Panc1 (cell line): ENCODE data around the gene GBP4. TPM values are rescaled to one million over a fixed set of nuclear protein-coding genes. Genes with fewer than 3 reads are reported as not detected.

ENCODE experiments used
- ATAC-seq: fragments of 200-7000 bp; cut with Tn5 transposase; 2 replicates; pipeline ENCODE4 v1.9.1; 2020; ENCODE audit warnings: mild to moderate bottlenecking, moderate library complexity
- BruUV-seq: library from RNA; stranded (reverse); fragments of 400-500 nt; replicated peaks from 2 replicates; lab custom pipeline; 2021; lab: Mats Ljungman, UMichigan
- CTCF ChIA-PET: fragments of 300-600 bp; sonication (Branson Sonifier 250); formaldehyde crosslinking; loops from one replicate; lab custom pipeline; 2022; ENCODE audit warnings: antibody characterized with exemption; lab: Charles Lee
- POLR2A ChIA-PET: fragments of 300-600 bp; sonication (Branson Sonifier 250); formaldehyde crosslinking; loops from one replicate; lab custom pipeline; 2022; ENCODE audit warnings: antibody characterized with exemption; lab: Charles Lee
- DNase-seq: peaks from one replicate; pipeline ENCODE4 v3.0.0-alpha.2; 2010; ENCODE audit warnings: low read depth, low spot score
- H3K27ac ChIP-seq: 2 replicates; pipeline ENCODE4 v1.5.1; 2011; ENCODE audit warnings: mild to moderate bottlenecking, low read length, inconsistent platforms
- H3K27me3 ChIP-seq: fragments of 200-500 bp; sonication (Bioruptor generic); 2 replicates; pipeline ENCODE4 v1.6.0; 2014; ENCODE audit warnings: low read length, inconsistent platforms; ENCODE audit not compliant: control insufficient read depth, insufficient read depth
- H3K36me3 ChIP-seq: fragments of 200-500 bp; sonication (Bioruptor generic); 2 replicates; pipeline ENCODE4 v1.5.1; 2014; ENCODE audit warnings: inconsistent platforms, mild to moderate bottlenecking, low read length, moderate library complexity; ENCODE audit not compliant: control insufficient read depth, insufficient read depth
- H3K4me1 ChIP-seq: 2 replicates; pipeline ENCODE4 v1.5.1; 2011; ENCODE audit warnings: inconsistent platforms, mild to moderate bottlenecking, low read length, moderate library complexity; ENCODE audit not compliant: control insufficient read depth, insufficient read depth
- H3K4me3 ChIP-seq, 2 experiments: 2 replicates each; pipeline ENCODE4 v1.5.1; 2011 to 2012; ENCODE audit warnings: low read depth in 2 of 2, low read length in 2 of 2, mild to moderate bottlenecking in 2 of 2, inconsistent platforms in 1 of 2, moderate library complexity in 1 of 2
- H3K9me3 ChIP-seq: fragments of 200-500 bp; sonication (Bioruptor generic); 2 replicates; pipeline ENCODE4 v1.5.1; 2014; ENCODE audit warnings: low read depth, mild to moderate bottlenecking, inconsistent platforms, low read length, moderate library complexity; ENCODE audit not compliant: control insufficient read depth, insufficient read depth
- CTCF ChIP-seq: fragments of 450-650 bp; IDR thresholded peaks from 2 replicates; pipeline ENCODE4 v1.5.1; 2017; ENCODE audit warnings: mild to moderate bottlenecking
- POLR2AphosphoS5 ChIP-seq: IDR thresholded peaks from 2 replicates; pipeline ENCODE4 v1.6.1; 2012; ENCODE audit warnings: mild to moderate bottlenecking, low read depth, low read length, moderate library complexity
- SIN3A ChIP-seq: IDR thresholded peaks from 2 replicates; pipeline ENCODE4 v1.6.1; 2012; ENCODE audit warnings: low read depth, mild to moderate bottlenecking, low read length, moderate library complexity, borderline replicate concordance; ENCODE audit not compliant: insufficient read depth
- TCF7L2 ChIP-seq: IDR thresholded peaks from 2 replicates; pipeline ENCODE4 v1.6.1; 2011; ENCODE audit warnings: mild to moderate bottlenecking, low read depth, low read length, inconsistent platforms
- in situ Hi-C: cut with HindIII; loops from 2 replicates; pipeline ENCODE4 v1.10.0; 2016; ENCODE audit warnings: low sequenced_read_pairs, low pct_unique_long_range_greater_than_20kb
- intact Hi-C: fragments of 100-400 bp; cut with micrococcal nuclease; formaldehyde crosslinking; loops from one replicate; pipeline ENCODE4 v1.10.0; 2022; ENCODE audit not compliant: unreplicated experiment
- total RNA-seq: library from RNA; stranded (reverse); gene quantifications from one replicate; pipeline ENCODE4 v1.2.1, GENCODE V29; 2021; ENCODE audit not compliant: unreplicated experiment
- TF ChIP-seq, protein P1 (sequence below), 2 experiments: IDR thresholded peaks; 2 replicates each; pipeline ENCODE4 v1.6.1; 2011 to 2012; ENCODE audit warnings: low read depth in 2 of 2, control low read depth in 1 of 2, low read length in 1 of 2, mild to moderate bottlenecking in 1 of 2, moderate library complexity in 1 of 2; ENCODE audit not compliant: insufficient read depth in 1 of 2

The GBP4 gene
- total RNA-seq, 1 experiment from 2014 or later, result 3.3 TPM

DNA sequence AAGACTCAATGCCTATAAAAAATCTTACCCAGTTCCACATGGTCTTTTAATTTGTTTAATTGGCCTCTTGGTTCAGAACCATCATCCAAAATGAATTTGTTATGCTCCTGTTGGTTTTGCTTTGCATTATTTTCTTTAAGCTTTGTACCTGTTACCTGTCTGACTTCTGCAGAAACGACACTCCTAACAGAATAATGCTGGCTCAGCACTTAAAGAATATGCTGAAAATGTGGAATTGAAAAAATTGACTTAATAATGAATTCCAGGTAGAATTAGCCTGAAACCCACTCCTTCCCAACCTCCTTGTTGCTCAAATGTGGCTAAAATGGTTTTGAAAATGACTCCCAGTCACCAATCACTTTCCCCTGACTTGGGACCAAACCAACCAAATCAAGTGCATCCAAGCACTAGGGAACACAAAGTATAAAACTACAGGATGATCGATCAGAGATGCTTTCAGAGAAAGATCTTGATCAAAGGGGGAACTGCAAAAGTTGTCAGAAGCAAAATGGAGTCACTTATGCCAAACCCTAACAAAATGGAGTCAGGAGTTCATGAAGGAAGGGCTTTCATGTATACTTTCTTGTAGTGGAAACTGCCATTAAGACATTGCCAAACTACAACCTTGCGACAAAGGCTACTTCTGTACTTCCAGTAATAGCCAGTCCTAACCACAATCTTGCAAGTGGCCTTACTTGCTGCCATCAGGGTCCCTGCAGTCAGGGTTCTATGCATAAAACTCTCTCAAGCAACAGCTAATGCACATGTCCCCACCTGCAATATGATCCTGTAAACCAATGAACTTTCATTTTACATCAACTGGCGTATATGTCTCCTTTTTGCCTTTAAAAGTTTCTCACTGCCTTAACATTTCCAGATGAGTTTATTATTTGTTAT is 28.3 kb downstream of the GBP4 start:
- ChIA-PET CTCF (no interaction called here), POLR2A (no interaction called here)
- no peak overlapping the region for H3K27ac ChIP-seq
- TF ChIP-seq SIN3A (no peak), CTCF (no peak), POLR2AphosphoS5 (no peak), TCF7L2 (no peak)
- TF ChIP-seq, protein P1, sequence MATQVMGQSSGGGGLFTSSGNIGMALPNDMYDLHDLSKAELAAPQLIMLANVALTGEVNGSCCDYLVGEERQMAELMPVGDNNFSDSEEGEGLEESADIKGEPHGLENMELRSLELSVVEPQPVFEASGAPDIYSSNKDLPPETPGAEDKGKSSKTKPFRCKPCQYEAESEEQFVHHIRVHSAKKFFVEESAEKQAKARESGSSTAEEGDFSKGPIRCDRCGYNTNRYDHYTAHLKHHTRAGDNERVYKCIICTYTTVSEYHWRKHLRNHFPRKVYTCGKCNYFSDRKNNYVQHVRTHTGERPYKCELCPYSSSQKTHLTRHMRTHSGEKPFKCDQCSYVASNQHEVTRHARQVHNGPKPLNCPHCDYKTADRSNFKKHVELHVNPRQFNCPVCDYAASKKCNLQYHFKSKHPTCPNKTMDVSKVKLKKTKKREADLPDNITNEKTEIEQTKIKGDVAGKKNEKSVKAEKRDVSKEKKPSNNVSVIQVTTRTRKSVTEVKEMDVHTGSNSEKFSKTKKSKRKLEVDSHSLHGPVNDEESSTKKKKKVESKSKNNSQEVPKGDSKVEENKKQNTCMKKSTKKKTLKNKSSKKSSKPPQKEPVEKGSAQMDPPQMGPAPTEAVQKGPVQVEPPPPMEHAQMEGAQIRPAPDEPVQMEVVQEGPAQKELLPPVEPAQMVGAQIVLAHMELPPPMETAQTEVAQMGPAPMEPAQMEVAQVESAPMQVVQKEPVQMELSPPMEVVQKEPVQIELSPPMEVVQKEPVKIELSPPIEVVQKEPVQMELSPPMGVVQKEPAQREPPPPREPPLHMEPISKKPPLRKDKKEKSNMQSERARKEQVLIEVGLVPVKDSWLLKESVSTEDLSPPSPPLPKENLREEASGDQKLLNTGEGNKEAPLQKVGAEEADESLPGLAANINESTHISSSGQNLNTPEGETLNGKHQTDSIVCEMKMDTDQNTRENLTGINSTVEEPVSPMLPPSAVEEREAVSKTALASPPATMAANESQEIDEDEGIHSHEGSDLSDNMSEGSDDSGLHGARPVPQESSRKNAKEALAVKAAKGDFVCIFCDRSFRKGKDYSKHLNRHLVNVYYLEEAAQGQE (IDR thresholded peaks at IDR 0.05; ENCODE audit: insufficient read depth in 1 of 2, low read depth in 2 of 2, low read length in 1 of 2), result no peak
- no peaks in the 10 kb centered on the region for H3K9me3 ChIP-seq
- H3K36me3 ChIP-seq, result no peaks in the 10 kb centered on the region
- no peak overlapping the region for H3K4me3 ChIP-seq
- no peaks in the 10 kb centered on the region for H3K27me3 ChIP-seq
- in situ Hi-C loops, result no loop called here
- BruUV-seq, result no TSS peak
- H3K4me1 ChIP-seq, result no peaks in the 10 kb centered on the region
- intact Hi-C loops, result no loop called here
- ATAC-seq, result no peak
- DNase-seq, result no peak

DNA sequence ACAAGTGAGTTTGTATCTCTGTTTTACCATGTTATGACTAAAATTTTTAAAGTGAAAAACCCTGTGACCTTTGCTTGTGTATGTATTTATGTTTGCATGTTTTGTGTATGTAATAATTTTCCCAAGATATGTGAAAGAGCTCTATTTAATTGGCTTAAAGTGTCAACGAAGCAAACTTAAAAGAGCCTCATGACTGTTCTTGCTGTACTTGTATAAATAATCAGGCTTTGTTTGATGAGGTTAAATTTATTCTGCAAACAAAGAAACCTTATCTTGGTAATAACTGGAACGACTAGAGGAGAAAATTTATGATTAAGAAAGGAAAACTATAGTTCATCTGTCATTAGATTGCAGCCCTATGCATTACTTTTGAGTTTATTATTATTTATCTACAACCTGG is 29.6 kb downstream of the GBP4 start:
- CTCF ChIA-PET, result no interaction called here

More for the DNA sequence above, 29.6 kb downstream of the GBP4 start:
- Histone ChIP-seq H3K36me3 (no peaks in the 10 kb centered on the region), H3K4me1 (no peaks in the 10 kb centered on the region), H3K9me3 (no peaks in the 10 kb centered on the region), H3K4me3 (no peak overlapping the region), H3K27me3 (no peaks in the 10 kb centered on the region), H3K27ac (no peak overlapping the region)
- POLR2A ChIA-PET, result no interaction called here
- no TSS peak for BruUV-seq
- intact Hi-C loops, result no loop called here
- DNase-seq (no peak), ATAC-seq (no peak)
- in situ Hi-C loops, result no loop called here
- no peak for TF ChIP-seq CTCF
- TF ChIP-seq TCF7L2, result no peak
- no peak for TF ChIP-seq SIN3A
- no peak for TF ChIP-seq POLR2AphosphoS5
- TF ChIP-seq, protein P1 (IDR thresholded peaks at IDR 0.05; ENCODE audit: insufficient read depth in 1 of 2, low read depth in 2 of 2, low read length in 1 of 2), result no peak
